Hepatocyte (in vitro differentiated cells): ENCODE results near the gene LRRC57. TPM values are rescaled to one million over a fixed set of nuclear protein-coding genes. Genes with fewer than 3 reads are reported as not detected.

Experiments used
- DNase-seq: peaks from one replicate; pipeline ENCODE4 v3.0.0-alpha.2; 2016; ENCODE audit warnings: low spot score
- H2AFZ ChIP-seq: fragments of 200-600 bp; sonication (generic); 2 replicates; pipeline ENCODE4 v1.6.0; 2016; ENCODE audit warnings: antibody characterized with exemption, mild to moderate bottlenecking
- H3K27ac ChIP-seq: fragments of 200-600 bp; sonication (generic); 2 replicates; pipeline ENCODE4 v1.5.1; 2016; ENCODE audit warnings: mild to moderate bottlenecking
- H3K27me3 ChIP-seq: fragments of 200-600 bp; sonication (generic); 2 replicates; pipeline ENCODE4 v1.6.1; 2016
- H3K36me3 ChIP-seq: fragments of 200-600 bp; sonication (generic); replicated peaks from 2 replicates; pipeline ENCODE4 v1.5.1; 2016; ENCODE audit warnings: low read depth; ENCODE audit not compliant: insufficient read depth
- H3K4me1 ChIP-seq: fragments of 200-600 bp; sonication (generic); 2 replicates; pipeline ENCODE4 v1.5.1; 2016; ENCODE audit warnings: mild to moderate bottlenecking, moderate library complexity; ENCODE audit not compliant: insufficient read depth
- H3K4me2 ChIP-seq: fragments of 200-600 bp; sonication (generic); 2 replicates; pipeline ENCODE4 v1.6.0; 2016
- H3K4me3 ChIP-seq: fragments of 200-600 bp; sonication (generic); 2 replicates; pipeline ENCODE4 v1.5.1; 2016; ENCODE audit warnings: mild to moderate bottlenecking
- H3K79me2 ChIP-seq: fragments of 200-600 bp; sonication (generic); 2 replicates; pipeline ENCODE4 v1.6.0; 2017; ENCODE audit warnings: mild to moderate bottlenecking
- H3K9me2 ChIP-seq: fragments of 200-600 bp; sonication (generic); replicated peaks from 2 replicates; pipeline ENCODE4 v1.6.0; 2017; ENCODE audit warnings: mild to moderate bottlenecking; ENCODE audit not compliant: insufficient read depth
- H3K9me3 ChIP-seq: fragments of 200-600 bp; sonication (generic); 2 replicates; pipeline ENCODE4 v1.5.1; 2016; ENCODE audit warnings: low read depth, mild to moderate bottlenecking
- H4K20me1 ChIP-seq: fragments of 200-600 bp; sonication (generic); 2 replicates; pipeline ENCODE4 v1.6.0; 2016; ENCODE audit warnings: mild to moderate bottlenecking; ENCODE audit not compliant: insufficient read depth, poor library complexity, severe bottlenecking
- CTCF ChIP-seq: fragments of 200-600 bp; sonication (generic); IDR thresholded peaks from 2 replicates; pipeline ENCODE4 v1.5.1; 2016; ENCODE audit warnings: antibody characterized with exemption, mild to moderate bottlenecking; ENCODE audit not compliant: poor library complexity
- EZH2 ChIP-seq: fragments of 200-600 bp; sonication (generic); IDR thresholded peaks from 2 replicates; pipeline ENCODE4 v1.6.1; 2016; ENCODE audit warnings: antibody characterized with exemption, mild to moderate bottlenecking, borderline replicate concordance
- EZH2phosphoT487 ChIP-seq: fragments of 200-600 bp; sonication (generic); IDR thresholded peaks from one replicate; pipeline ENCODE4 v1.6.1; 2018; ENCODE audit warnings: antibody characterized with exemption, mild to moderate bottlenecking, low read depth, moderate library complexity; ENCODE audit not compliant: unreplicated experiment, severe bottlenecking
- WGBS: methylation state at CpG from one replicate; pipeline ENCODE4 v1.1.6; 2016; ENCODE audit warnings: low lambda C conversion rate; ENCODE audit errors: missing lambda C conversion rate; 5-methylcytosine and 5-hydroxymethylcytosine counted together
- polyA plus RNA-seq: library from polyadenylated mRNA; unstranded; fragments of >200 nt; fragmentation: Nextera tagmentation; extraction: Ambion mirVana; gene quantifications from 2 replicates; pipeline ENCODE4 v1.2.1, GENCODE V29; 2016
- total RNA-seq: library from RNA; depleted of rRNA; stranded (reverse); fragments of >200 nt; gene quantifications from 2 replicates; pipeline ENCODE4 v1.2.3, GENCODE V29; 2014

Gene LRRC57
- total and polyA plus RNA-seq, 2 experiments from 2014 or later, result 13.7 to 19.6 TPM

GRCh38 chr15:42593143-42593542 lies 44.5 kb upstream of the LRRC57 start:
- WGBS, result 76% methylated on average over 4 of the region's 4 CpGs
- Histone ChIP-seq H3K4me1 (no peaks in the 10 kb centered on the region), H3K36me3 (no peaks in the 10 kb centered on the region), H3K9me2 (no peaks in the 10 kb centered on the region), H2AFZ (no peak overlapping the region), H3K79me2 (no peaks in the 10 kb centered on the region), H3K27ac (peak overlapping the region; percentile 17), H3K9me3 (no peaks in the 10 kb centered on the region), H3K4me2 (no peak overlapping the region), H4K20me1 (no peaks in the 10 kb centered on the region), H3K27me3 (no peaks in the 10 kb centered on the region), H3K4me3 (no peak overlapping the region)
- DNase-seq, result no peak
- no peak for TF ChIP-seq EZH2phosphoT487
- TF ChIP-seq EZH2, result no peak
- TF ChIP-seq CTCF, result no peak

- TF ChIP-seq CTCF, result no peak
- TF ChIP-seq EZH2, result no peak
- TF ChIP-seq EZH2phosphoT487, result no peak
- Histone ChIP-seq H3K9me2 (no peaks in the 10 kb centered on the region), H3K4me2 (no peak overlapping the region), H3K27ac (peak overlapping the region; percentile 17), H3K36me3 (no peaks in the 10 kb centered on the region), H3K4me1 (no peaks in the 10 kb centered on the region), H3K79me2 (no peaks in the 10 kb centered on the region), H2AFZ (no peak overlapping the region), H4K20me1 (no peaks in the 10 kb centered on the region), H3K9me3 (no peaks in the 10 kb centered on the region), H3K4me3 (no peak overlapping the region), H3K27me3 (no peaks in the 10 kb centered on the region)
- 98% methylated on average over 3 of the region's 3 CpGs for WGBS
- DNase-seq, result no peak
Observed at GRCh38 chr15:42592716-42593115, 44.1 kb upstream of the LRRC57 start.

GRCh38 chr15:42591238-42591934 lies 42.8 kb upstream of the LRRC57 start:
- H4K20me1 ChIP-seq, result no peaks in the 10 kb centered on the region
- DNase-seq, result peak; percentile 36
- H2AFZ ChIP-seq, result no peak overlapping the region
- no peaks in the 10 kb centered on the region for H3K27me3 ChIP-seq
- no peak overlapping the region for H3K4me3 ChIP-seq
- no peaks in the 10 kb centered on the region for H3K79me2 ChIP-seq
- H3K36me3 ChIP-seq, result no peaks in the 10 kb centered on the region
- H3K9me2 ChIP-seq, result no peaks in the 10 kb centered on the region
- no peak overlapping the region for H3K27ac ChIP-seq
- no peak overlapping the region for H3K4me2 ChIP-seq
- H3K9me3 ChIP-seq, result no peaks in the 10 kb centered on the region
- H3K4me1 ChIP-seq, result no peaks in the 10 kb centered on the region
- TF ChIP-seq EZH2phosphoT487 (no peak), CTCF (peak; percentile 22)
- 81% methylated on average over 10 of the region's 10 CpGs for WGBS
